Osteocyte (in vitro differentiated cells): ENCODE measurements around the gene EFNB2. TPM values are rescaled to one million over a fixed set of nuclear protein-coding genes. Genes with fewer than 3 reads are reported as not detected.

Experiments used
- DNase-seq: peaks from one replicate; pipeline ENCODE4 v3.0.0; 2021; ENCODE audit warnings: mixed read lengths; ENCODE audit not compliant: unreplicated experiment; ENCODE audit errors: extremely low spot score
- H3K27ac Mint-ChIP-seq: one replicate; pipeline ENCODE4 v1.8.0; 2021; ENCODE audit warnings: mild to moderate bottlenecking, mixed read lengths; ENCODE audit not compliant: unreplicated experiment
- H3K27me3 Mint-ChIP-seq: one replicate; pipeline ENCODE4 v1.8.0; 2021; ENCODE audit warnings: mixed read lengths; ENCODE audit not compliant: unreplicated experiment
- H3K36me3 Mint-ChIP-seq: one replicate; pipeline ENCODE4 v1.8.0; 2021; ENCODE audit warnings: mixed read lengths; ENCODE audit not compliant: unreplicated experiment
- H3K4me1 Mint-ChIP-seq: one replicate; pipeline ENCODE4 v1.8.0; 2021; ENCODE audit warnings: mixed read lengths; ENCODE audit not compliant: unreplicated experiment
- H3K4me3 Mint-ChIP-seq: one replicate; pipeline ENCODE4 v1.8.0; 2021; ENCODE audit warnings: mild to moderate bottlenecking, moderate library complexity, mixed read lengths; ENCODE audit not compliant: unreplicated experiment
- H3K9me3 Mint-ChIP-seq: one replicate; pipeline ENCODE4 v1.8.0; 2021; ENCODE audit warnings: mixed read lengths; ENCODE audit not compliant: unreplicated experiment
- total RNA-seq: library from RNA; stranded (reverse); gene quantifications from 2 replicates; pipeline ENCODE4 v1.2.1, GENCODE V29; 2021
- TF ChIP-seq, protein P1 (sequence below): fragments of 200-600 bp; sonication (generic); IDR thresholded peaks from 2 replicates; pipeline ENCODE4 v1.5.0; 2021; ENCODE audit warnings: antibody characterized with exemption, mild to moderate bottlenecking, moderate library complexity

The EFNB2 gene
- total RNA-seq, 1 donor from 2014 or later, result 50.0 TPM

DNA sequence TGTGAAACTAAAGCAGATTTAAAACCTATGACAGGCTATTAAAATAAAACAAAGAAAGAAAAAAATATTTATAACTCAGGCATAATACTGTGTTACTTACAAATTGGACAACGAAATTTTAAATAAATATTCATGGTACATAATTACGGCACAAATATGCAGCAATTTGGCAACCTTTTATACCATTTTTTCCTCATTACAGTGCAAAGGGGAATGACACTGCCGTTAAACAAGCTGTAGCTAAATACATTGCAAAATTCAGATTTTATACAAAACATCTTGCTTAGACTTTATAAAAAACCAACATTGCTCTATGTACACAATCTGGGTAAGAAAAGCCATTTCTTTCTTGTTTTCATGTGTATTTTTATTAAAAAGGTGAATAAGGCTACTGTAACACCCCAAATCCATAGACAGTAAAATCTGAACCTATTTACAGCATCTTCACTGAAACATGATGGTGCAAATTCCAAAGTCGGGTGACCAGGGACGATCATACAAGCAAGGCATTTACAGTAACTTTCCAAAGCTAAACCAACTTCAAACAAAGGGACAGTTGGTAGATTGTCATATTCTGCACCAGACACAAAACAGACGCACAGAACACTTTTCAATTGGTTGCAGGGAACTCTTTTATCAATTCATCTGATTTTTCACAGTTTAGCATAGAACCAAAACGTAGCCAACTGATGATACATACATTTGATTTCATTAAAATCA is 45.5 kb downstream of the EFNB2 start:
- H3K4me3 Mint-ChIP-seq, result no peak overlapping the region
- TF ChIP-seq, protein P1, sequence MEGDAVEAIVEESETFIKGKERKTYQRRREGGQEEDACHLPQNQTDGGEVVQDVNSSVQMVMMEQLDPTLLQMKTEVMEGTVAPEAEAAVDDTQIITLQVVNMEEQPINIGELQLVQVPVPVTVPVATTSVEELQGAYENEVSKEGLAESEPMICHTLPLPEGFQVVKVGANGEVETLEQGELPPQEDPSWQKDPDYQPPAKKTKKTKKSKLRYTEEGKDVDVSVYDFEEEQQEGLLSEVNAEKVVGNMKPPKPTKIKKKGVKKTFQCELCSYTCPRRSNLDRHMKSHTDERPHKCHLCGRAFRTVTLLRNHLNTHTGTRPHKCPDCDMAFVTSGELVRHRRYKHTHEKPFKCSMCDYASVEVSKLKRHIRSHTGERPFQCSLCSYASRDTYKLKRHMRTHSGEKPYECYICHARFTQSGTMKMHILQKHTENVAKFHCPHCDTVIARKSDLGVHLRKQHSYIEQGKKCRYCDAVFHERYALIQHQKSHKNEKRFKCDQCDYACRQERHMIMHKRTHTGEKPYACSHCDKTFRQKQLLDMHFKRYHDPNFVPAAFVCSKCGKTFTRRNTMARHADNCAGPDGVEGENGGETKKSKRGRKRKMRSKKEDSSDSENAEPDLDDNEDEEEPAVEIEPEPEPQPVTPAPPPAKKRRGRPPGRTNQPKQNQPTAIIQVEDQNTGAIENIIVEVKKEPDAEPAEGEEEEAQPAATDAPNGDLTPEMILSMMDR, result no peak
- no peaks in the 10 kb centered on the region for H3K27me3 Mint-ChIP-seq
- no peaks in the 10 kb centered on the region for H3K9me3 Mint-ChIP-seq
- H3K4me1 Mint-ChIP-seq, result peaks cover 5% of the 10 kb centered on the region
- peaks cover 46% of the 10 kb centered on the region for H3K36me3 Mint-ChIP-seq
- DNase-seq, result no peak
- no peak overlapping the region for H3K27ac Mint-ChIP-seq

DNA sequence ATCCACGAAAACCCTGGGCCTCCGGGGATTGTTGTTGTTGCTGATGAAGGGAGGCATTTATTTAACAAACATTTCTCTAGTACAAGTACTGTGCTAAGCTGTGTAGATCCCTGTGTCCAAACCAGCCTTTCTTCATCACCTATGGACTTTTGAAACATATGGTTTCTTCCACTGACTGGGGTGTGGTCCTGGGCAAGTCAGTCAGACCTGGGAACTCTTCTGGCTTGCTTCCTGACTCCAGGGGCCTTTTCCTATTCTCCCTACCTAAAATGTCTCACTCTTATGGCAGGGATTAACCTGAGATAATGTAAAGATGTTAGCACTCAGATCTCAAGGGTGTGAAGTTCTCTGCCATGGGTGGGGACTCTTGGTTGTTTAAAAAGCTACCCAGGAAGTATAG is 46.8 kb downstream of the EFNB2 start:
- peaks cover 5% of the 10 kb centered on the region for H3K4me1 Mint-ChIP-seq
- no peak for DNase-seq

DNA sequence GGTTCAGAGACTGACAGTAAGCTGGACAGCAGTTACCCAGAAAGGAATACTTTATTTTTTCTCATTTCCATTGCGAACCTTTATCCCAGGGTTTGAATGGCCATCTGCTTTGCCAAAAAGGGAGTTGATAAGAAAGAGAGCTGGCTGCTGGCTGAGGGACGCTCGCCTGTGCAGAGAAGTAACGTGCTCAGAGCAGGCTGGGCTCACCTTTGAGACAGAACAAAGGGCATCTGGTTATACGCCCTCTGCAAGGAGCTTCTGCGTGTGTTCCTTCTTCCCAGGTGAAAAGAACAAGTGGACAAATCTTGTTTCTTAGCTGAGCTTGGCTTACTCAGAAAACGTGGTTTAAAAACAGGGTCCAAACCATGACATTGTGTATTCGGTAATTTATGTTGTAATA is 47.4 kb downstream of the EFNB2 start:
- H3K36me3 Mint-ChIP-seq, result peaks cover 30% of the 10 kb centered on the region

More for the DNA sequence above, 46.8 kb downstream of the EFNB2 start:
- TF ChIP-seq, protein P1, result no peak
- no peak overlapping the region for H3K4me3 Mint-ChIP-seq
- no peaks in the 10 kb centered on the region for H3K9me3 Mint-ChIP-seq
- no peak overlapping the region for H3K27ac Mint-ChIP-seq
- H3K36me3 Mint-ChIP-seq, result peaks cover 36% of the 10 kb centered on the region
- H3K27me3 Mint-ChIP-seq, result no peaks in the 10 kb centered on the region

DNA sequence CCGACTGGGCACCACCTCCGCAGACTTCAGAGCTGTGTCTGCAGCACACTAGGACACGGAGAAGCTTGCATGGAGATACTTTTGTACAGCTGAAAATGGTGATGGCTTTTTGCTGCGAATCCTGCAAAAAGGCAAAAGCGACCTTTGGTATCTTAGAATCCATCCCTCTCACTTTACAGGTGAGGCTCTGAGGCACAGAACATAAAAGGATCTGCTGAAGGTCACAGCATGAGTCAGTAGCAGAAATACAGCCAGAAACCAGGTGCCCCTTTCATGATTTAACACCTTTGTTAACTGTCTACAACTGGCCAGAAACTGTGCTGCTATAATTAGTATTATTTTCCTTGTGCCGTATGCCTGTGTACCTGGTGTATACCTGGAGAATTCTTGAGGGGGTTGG is 48.3 kb downstream of the EFNB2 start:
- DNase-seq, result no peak
- Mint-ChIP-seq H3K4me3 (no peak overlapping the region), H3K27ac (no peak overlapping the region), H3K27me3 (no peaks in the 10 kb centered on the region), H3K36me3 (peaks cover 22% of the 10 kb centered on the region), H3K4me1 (peaks cover 5% of the 10 kb centered on the region), H3K9me3 (peaks cover 6% of the 10 kb centered on the region)
- TF ChIP-seq, protein P1, result no peak

More for the DNA sequence above, 47.4 kb downstream of the EFNB2 start:
- Mint-ChIP-seq H3K4me1 (peaks cover 5% of the 10 kb centered on the region), H3K9me3 (no peaks in the 10 kb centered on the region), H3K4me3 (no peak overlapping the region), H3K27ac (no peak overlapping the region), H3K27me3 (no peaks in the 10 kb centered on the region)
- DNase-seq, result no peak
- TF ChIP-seq, protein P1, result no peak

DNA sequence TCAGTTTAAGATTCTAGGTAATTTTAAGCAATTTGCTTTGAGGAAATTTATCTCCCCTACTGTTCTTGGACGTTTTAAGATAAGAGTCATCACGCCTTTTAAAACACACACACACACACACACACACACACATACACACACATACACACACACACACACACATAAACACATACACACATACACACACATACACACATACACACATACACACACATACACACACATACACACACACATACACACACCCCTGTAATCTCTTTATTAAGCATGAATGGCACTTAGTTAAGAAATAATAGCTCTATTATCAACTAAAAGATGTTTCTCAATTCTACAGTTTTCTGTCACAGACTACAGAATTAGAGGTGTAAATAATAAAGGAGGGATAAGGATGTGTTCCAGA is 49.2 kb downstream of the EFNB2 start:
- no peak for DNase-seq
- peaks cover 14% of the 10 kb centered on the region for H3K36me3 Mint-ChIP-seq
- peaks cover 7% of the 10 kb centered on the region for H3K9me3 Mint-ChIP-seq
- no peaks in the 10 kb centered on the region for H3K27me3 Mint-ChIP-seq
- H3K4me1 Mint-ChIP-seq, result peaks cover 5% of the 10 kb centered on the region
- TF ChIP-seq, protein P1, result no peak
- no peak overlapping the region for H3K27ac Mint-ChIP-seq
- H3K4me3 Mint-ChIP-seq, result no peak overlapping the region
